Uterus (tissue), 2 donors: Measurements from ENCODE around the gene LRRC37A3.
"Not testable (repeated sequence)": the region's sequence is repeated elsewhere in the genome, so short reads cannot be mapped to it uniquely, and the experiment has no call there.

Source experiments
- POLR2A ChIP-seq, 2 donors: fragments of 450-650 bp; IDR thresholded peaks; one replicate each; pipeline ENCODE4 v1.6.1; 2016; ENCODE audit warnings: antibody characterized with exemption in 2 of 2, mild to moderate bottlenecking in 1 of 2, moderate library complexity in 1 of 2
- TF ChIP-seq, protein P1 (sequence below), 4 experiments: fragments of 200-600 bp in 2 of 4; fragments of 450-650 bp in 2 of 4; sonication (generic) in 2 of 4; IDR thresholded peaks; one replicate each; pipeline ENCODE4 v1.5.1; 2016 to 2019; ENCODE audit warnings: antibody characterized with exemption in 4 of 4, mild to moderate bottlenecking in 2 of 4, moderate library complexity in 1 of 4

DNA sequence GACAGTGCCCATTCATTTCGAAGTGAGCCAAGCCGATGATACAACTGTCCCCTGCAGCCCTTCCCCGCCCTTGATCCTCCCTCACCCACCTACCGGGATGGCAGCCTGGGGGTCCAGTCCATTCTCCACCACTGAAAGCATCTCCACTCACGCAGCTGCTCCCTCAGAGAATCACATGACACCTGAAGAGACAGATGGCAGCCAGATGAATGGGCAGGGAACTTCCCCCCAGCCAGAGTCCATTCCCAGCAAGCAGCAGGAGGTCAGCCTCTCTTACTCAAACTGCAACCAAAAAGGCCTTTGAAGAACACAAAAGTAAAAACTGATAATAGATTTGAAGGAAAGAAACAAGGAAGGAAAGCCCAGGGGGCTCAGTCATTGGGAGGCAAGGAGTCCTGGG is 90.2 kb downstream of the LRRC37A3 start:
- not testable (repeated sequence) for TF ChIP-seq POLR2A (IDR thresholded peaks at IDR 0.05)
- TF ChIP-seq, protein P1, sequence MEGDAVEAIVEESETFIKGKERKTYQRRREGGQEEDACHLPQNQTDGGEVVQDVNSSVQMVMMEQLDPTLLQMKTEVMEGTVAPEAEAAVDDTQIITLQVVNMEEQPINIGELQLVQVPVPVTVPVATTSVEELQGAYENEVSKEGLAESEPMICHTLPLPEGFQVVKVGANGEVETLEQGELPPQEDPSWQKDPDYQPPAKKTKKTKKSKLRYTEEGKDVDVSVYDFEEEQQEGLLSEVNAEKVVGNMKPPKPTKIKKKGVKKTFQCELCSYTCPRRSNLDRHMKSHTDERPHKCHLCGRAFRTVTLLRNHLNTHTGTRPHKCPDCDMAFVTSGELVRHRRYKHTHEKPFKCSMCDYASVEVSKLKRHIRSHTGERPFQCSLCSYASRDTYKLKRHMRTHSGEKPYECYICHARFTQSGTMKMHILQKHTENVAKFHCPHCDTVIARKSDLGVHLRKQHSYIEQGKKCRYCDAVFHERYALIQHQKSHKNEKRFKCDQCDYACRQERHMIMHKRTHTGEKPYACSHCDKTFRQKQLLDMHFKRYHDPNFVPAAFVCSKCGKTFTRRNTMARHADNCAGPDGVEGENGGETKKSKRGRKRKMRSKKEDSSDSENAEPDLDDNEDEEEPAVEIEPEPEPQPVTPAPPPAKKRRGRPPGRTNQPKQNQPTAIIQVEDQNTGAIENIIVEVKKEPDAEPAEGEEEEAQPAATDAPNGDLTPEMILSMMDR (IDR thresholded peaks at IDR 0.05): not testable (repeated sequence)
